Spleen (tissue), 11 donors: Measurements from ENCODE around the gene MAP2K1. TPM values are rescaled to one million over a fixed set of nuclear protein-coding genes. Genes with fewer than 3 reads are reported as not detected.
"Not testable (repeated sequence)": the region's sequence is repeated elsewhere in the genome, so short reads cannot be mapped to it uniquely, and the experiment has no call there.

ENCODE experiments used
- DNase-seq: peaks from one replicate; pipeline ENCODE4 v3.0.0-alpha.2; 2020
- H3K27ac ChIP-seq, 8 donors: fragments of 200-600 bp; sonication (generic) in 7 of 8; 1 replicate in 4 of 8; 2 replicates in 4 of 8; pipeline versions ENCODE4 v1.5.0 to v1.8.0; 2016 to 2021; ENCODE audit warnings: inconsistent platforms in 4 of 8, mild to moderate bottlenecking in 4 of 8, moderate library complexity in 1 of 8
- H3K27me3 ChIP-seq, 7 donors: fragments of 200-600 bp; sonication (generic) in 6 of 7; replicated peaks in 1 of 7; 1 replicate in 4 of 7; 2 replicates in 3 of 7; pipeline versions ENCODE4 v1.5.0 to v1.8.0; 2016 to 2021; ENCODE audit warnings: inconsistent platforms in 3 of 7, mild to moderate bottlenecking in 1 of 7
- H3K36me3 ChIP-seq, 6 donors: fragments of 200-600 bp; sonication (generic) in 5 of 6; 1 replicate in 4 of 6; 2 replicates in 2 of 6; pipeline versions ENCODE4 v1.5.0 to v1.8.0; 2016 to 2021; ENCODE audit warnings: inconsistent platforms in 2 of 6
- H3K4me1 ChIP-seq, 6 donors: fragments of 200-600 bp; sonication (generic) in 5 of 6; 1 replicate in 3 of 6; 2 replicates in 3 of 6; pipeline versions ENCODE4 v1.5.0 to v1.8.0; 2016 to 2021; ENCODE audit warnings: inconsistent platforms in 3 of 6
- H3K4me3 ChIP-seq, 8 donors: fragments of 200-600 bp; sonication (generic) in 7 of 8; 1 replicate in 4 of 8; 2 replicates in 4 of 8; pipeline versions ENCODE4 v1.5.0 to v1.8.0; 2016 to 2021; ENCODE audit warnings: inconsistent platforms in 4 of 8, mild to moderate bottlenecking in 4 of 8, moderate library complexity in 2 of 8
- H3K9me3 ChIP-seq, 8 donors: fragments of 200-600 bp; sonication (generic) in 7 of 8; 1 replicate in 4 of 8; 2 replicates in 4 of 8; pipeline versions ENCODE4 v1.5.0 to v1.8.0; 2016 to 2021; ENCODE audit warnings: inconsistent platforms in 4 of 8
- POLR2A ChIP-seq, 3 donors: fragments of 450-650 bp; IDR thresholded peaks; one replicate each; pipeline ENCODE4 v1.5.1; 2017; ENCODE audit warnings: antibody characterized with exemption in 3 of 3, mild to moderate bottlenecking in 1 of 3
- POLR2AphosphoS5 ChIP-seq, 3 donors: sonication (generic); formaldehyde crosslinking; IDR thresholded peaks; one replicate each; pipeline ENCODE4 v1.5.1; 2017; ENCODE audit warnings: antibody characterized with exemption in 3 of 3
- WGBS, 5 donors: extraction: QIAGEN DNeasy Blood & Tissue Kit in 3 of 5; methylation state at CpG; one replicate each; pipeline versions ENCODE4 v1.1.5 to v1.1.7; 2013 to 2018; 5-methylcytosine and 5-hydroxymethylcytosine counted together
- intact Hi-C: fragments of 100-400 bp; cut with DNase I; formaldehyde crosslinking; loops from one replicate; pipeline ENCODE4 v1.15.0; 2023; ENCODE audit warnings: low total_unique reads
- polyA plus RNA-seq, 3 donors: library from polyadenylated mRNA; stranded (reverse); fragments of 200-250 nt; gene quantifications; one replicate each; pipeline ENCODE4 v1.2.1, GENCODE V29; 2013
- total RNA-seq, 7 donors: library from RNA; depleted of rRNA in 3 of 7; stranded (reverse); fragments of >200 nt in 3 of 7; fragmentation: NEBNext Ultra II Directional in 4 of 7; extraction: Animal tissue kit (Norgen Biotek cat#: 25700) in 4 of 7; gene quantifications; one replicate each; pipeline versions ENCODE4 v1.1.0 to v1.2.1, GENCODE V29; 2016 to 2021
- TF ChIP-seq, protein P1 (sequence below), 11 experiments: fragments of 200-600 bp in 7 of 11; fragments of 450-650 bp in 4 of 11; sonication (generic) in 4 of 11; IDR thresholded peaks in 8 of 11; conservative IDR thresholded peaks in 3 of 11; 1 replicate in 7 of 11; 2 replicates in 4 of 11; pipeline versions ENCODE4 v1.4.0 to v1.8.0; 2016 to 2021; ENCODE audit warnings: antibody characterized with exemption in 11 of 11, inconsistent platforms in 4 of 11, mild to moderate bottlenecking in 1 of 11
- donor health status: healthy with polysubstance abuse.
- donor health status: DM: no; HTN: no; CAD: no; lungs with moderate emphysema.
- donor health status: DM: no; HTN: no; CAD: no.
- donor health status: Bipolar disorder and iron deficiency.
- donor health status: healthy.
- donor health status: DM: no; HTN: no; CAD: no.
- donor health status: DM: yes; HTN: yes; CAD: no.

MAP2K1 gene
- total and polyA plus RNA-seq, 10 donors = 20.2 to 56.9 (median 40.7) TPM

DNA sequence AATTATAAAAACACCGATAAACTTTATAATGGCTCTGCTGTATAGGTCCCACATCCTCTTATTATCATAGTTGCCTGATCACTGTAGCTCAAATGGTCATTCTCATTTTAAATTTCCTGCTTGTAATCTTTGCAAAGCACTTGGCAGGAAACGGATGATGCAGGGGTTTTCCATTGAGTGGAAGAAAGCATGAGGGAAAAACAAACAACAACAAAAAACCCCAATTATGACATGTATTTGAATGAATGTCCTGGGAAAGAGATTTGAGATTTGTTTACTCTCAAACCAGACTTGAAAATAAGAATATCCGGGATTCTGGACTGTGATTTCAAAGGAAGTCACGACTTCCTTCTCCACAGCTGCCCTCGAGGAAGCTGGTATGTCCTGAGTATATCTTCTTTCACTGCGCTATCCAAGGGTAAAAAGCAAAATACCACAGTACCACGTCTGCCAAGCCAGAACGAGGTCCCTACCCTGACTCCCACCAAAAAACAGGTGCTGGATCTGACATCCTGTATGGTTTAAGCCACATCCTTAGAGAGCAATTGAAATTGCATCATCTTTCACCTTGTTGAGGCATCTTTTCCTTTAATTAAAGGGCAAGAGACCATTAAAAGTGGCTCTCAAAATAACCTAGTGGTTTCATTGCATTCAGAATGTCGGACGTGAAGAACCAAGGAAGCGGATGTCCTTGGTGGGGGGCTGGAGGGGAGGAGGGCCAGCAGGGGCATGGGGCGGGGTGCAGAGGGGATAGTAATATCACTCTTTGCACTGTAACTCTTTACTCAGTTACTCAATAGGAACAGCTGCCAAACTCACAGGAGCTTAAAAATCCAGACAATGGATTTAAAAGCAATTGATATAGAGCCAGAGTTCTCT lies 16.7 kb upstream of the MAP2K1 start:
- intact Hi-C loops = no loop called here
- Histone ChIP-seq H3K36me3 (no peaks in the 10 kb centered on the region), H3K4me3 (peak overlapping the region; percentile 7 to 66 (median 25)), H3K9me3 (peaks cover 0 to 16% (median 12%) of the 10 kb centered on the region in 8 donors), H3K27ac (peak overlapping the region; percentile 33 to 89 (median 82)), H3K4me1 (peaks cover 5 to 17% (median 16%) of the 10 kb centered on the region in 6 donors), H3K27me3 (no peaks in the 10 kb centered on the region)
- 4 to 6% (median 6%) methylated on average over 12 of the region's 12 CpGs for WGBS, 5 donors
- no peak for DNase-seq
- peak in 1 of 3 donors; percentile 51 for TF ChIP-seq POLR2AphosphoS5 (IDR thresholded peaks at IDR 0.05)
- TF ChIP-seq POLR2A (IDR thresholded peaks at IDR 0.05) = no peak
- TF ChIP-seq, protein P1, sequence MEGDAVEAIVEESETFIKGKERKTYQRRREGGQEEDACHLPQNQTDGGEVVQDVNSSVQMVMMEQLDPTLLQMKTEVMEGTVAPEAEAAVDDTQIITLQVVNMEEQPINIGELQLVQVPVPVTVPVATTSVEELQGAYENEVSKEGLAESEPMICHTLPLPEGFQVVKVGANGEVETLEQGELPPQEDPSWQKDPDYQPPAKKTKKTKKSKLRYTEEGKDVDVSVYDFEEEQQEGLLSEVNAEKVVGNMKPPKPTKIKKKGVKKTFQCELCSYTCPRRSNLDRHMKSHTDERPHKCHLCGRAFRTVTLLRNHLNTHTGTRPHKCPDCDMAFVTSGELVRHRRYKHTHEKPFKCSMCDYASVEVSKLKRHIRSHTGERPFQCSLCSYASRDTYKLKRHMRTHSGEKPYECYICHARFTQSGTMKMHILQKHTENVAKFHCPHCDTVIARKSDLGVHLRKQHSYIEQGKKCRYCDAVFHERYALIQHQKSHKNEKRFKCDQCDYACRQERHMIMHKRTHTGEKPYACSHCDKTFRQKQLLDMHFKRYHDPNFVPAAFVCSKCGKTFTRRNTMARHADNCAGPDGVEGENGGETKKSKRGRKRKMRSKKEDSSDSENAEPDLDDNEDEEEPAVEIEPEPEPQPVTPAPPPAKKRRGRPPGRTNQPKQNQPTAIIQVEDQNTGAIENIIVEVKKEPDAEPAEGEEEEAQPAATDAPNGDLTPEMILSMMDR (IDR thresholded peaks at IDR 0.05 in 8 of 11, conservative IDR thresholded peaks at IDR 0.05 in 3 of 11) = no peak

DNA sequence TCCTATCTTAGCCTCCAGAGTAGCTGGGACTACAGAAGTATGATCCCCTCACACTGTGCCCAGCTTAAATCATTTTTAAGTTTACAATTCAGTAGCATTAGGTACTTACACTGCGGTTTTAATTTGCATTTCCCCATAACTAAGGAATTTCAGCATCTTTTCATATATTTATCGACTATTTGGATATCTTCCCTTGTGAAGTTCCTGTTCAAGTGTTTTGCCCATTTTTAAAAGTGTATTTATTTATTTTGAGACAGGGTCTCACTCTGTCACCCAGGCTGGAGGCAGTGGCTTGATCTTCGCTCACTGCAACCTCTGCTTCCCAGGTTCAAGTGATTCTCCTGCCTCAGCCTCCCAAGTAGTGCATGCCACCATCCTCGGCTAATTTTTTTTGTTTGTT lies 12.5 kb upstream of the MAP2K1 start:
- H3K4me1 ChIP-seq = peaks cover 5 to 17% (median 16%) of the 10 kb centered on the region in 6 donors
- no peak overlapping the region for H3K27ac ChIP-seq
- H3K9me3 ChIP-seq = peaks cover 0 to 16% (median 12%) of the 10 kb centered on the region in 8 donors
- H3K4me3 ChIP-seq = no peak overlapping the region
- H3K27me3 ChIP-seq = no peaks in the 10 kb centered on the region
- 88 to 99% (median 97%) methylated on average over 4 of the region's 4 CpGs for whole genome bisulfite sequencing, 5 donors
- H3K36me3 ChIP-seq = no peaks in the 10 kb centered on the region
- no peak for DNase-seq
- TF ChIP-seq POLR2AphosphoS5 (IDR thresholded peaks at IDR 0.05) (no peak), POLR2A (IDR thresholded peaks at IDR 0.05) (no peak)
- TF ChIP-seq, protein P1 (IDR thresholded peaks at IDR 0.05 in 8 of 11, conservative IDR thresholded peaks at IDR 0.05 in 3 of 11) = no peak
- intact Hi-C loops = no loop called here

DNA sequence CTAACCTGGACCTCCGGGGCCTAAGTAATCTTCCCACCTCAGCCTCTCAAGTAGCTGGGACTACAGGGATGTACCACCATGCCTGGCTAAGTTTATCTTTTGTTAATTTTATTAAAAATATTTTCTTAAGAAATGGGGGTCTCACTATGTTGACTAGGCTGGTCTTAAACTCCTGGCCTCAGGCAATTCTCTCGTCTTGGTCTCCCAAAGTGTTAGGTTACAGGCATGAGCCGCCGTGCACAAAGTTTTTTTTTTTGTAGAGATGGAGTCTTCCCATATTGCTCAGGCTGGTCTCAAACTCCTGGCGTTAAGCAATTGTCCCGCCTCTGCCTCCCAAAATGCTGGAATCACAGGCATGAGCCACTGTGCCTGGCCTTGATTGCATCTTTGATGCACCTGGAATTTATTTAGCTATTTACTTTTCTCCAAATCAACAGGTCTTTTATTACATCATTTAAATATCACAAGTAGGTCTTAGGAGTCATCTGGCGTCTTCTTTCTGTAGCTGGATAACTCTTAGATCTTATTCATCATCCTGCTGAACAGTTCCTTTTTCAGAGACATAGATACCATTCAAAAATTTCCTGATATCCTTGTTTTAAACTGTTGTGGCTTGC lies 7.8 kb upstream of the MAP2K1 start:
- Histone ChIP-seq H3K36me3 (no peaks in the 10 kb centered on the region), H3K27ac (no peak overlapping the region), H3K4me3 (no peak overlapping the region), H3K9me3 (peaks cover 0 to 11% (median 9%) of the 10 kb centered on the region in 8 donors), H3K4me1 (no peaks in the 10 kb centered on the region), H3K27me3 (no peaks in the 10 kb centered on the region)
- intact Hi-C loops = no loop called here
- no peak for DNase-seq
- TF ChIP-seq POLR2AphosphoS5 (IDR thresholded peaks at IDR 0.05) (no peak), POLR2A (IDR thresholded peaks at IDR 0.05) (no peak)
- TF ChIP-seq, protein P1 (IDR thresholded peaks at IDR 0.05 in 8 of 11, conservative IDR thresholded peaks at IDR 0.05 in 3 of 11) = no peak
- 91 to 95% (median 93%) methylated on average over 7 of the region's 7 CpGs for WGBS, 5 donors

- H3K4me3 ChIP-seq, H3K36me3 ChIP-seq, DNase-seq, H3K27me3 ChIP-seq, intact Hi-C loops, H3K27ac ChIP-seq, H3K9me3 ChIP-seq: not testable (repeated sequence)
- peaks cover 3 to 17% (median 12%) of the 10 kb centered on the region in 6 donors for H3K4me1 ChIP-seq
- 83 to 98% (median 98%) methylated on average over 2 of the region's 2 CpGs for WGBS, 5 donors
Observed at GRCh38 chr15:66381376-66381775, 5.3 kb upstream of the MAP2K1 start.
